Testis (tissue), 3 donors: Measurements from ENCODE around the gene SULT2B1. TPM values are rescaled to one million over a fixed set of nuclear protein-coding genes. Genes with fewer than 3 reads are reported as not detected.
"Not testable (repeated sequence)": the region's sequence is repeated elsewhere in the genome, so short reads cannot be mapped to it uniquely, and the experiment has no call there.

Experiments
- DNase-seq: peaks from one replicate; pipeline ENCODE4 v3.0.0-alpha.2; 2019
- H3K27ac ChIP-seq, 2 donors: fragments of 200-600 bp; sonication (generic); one replicate each; pipeline ENCODE4 v1.5.1; 2019
- H3K27me3 ChIP-seq: fragments of 200-600 bp; sonication (generic); one replicate; pipeline ENCODE4 v1.5.1; 2019
- H3K36me3 ChIP-seq: fragments of 200-600 bp; sonication (generic); one replicate; pipeline ENCODE4 v1.5.1; 2017; ENCODE audit warnings: low read depth; ENCODE audit errors: missing control alignments
- H3K4me1 ChIP-seq: fragments of 200-600 bp; sonication (generic); one replicate; pipeline ENCODE4 v1.5.1; 2019
- H3K4me3 ChIP-seq, 2 donors: fragments of 200-600 bp; sonication (generic); one replicate each; pipeline ENCODE4 v1.5.1; 2017 to 2019
- H3K9me3 ChIP-seq: fragments of 200-600 bp; sonication (generic); one replicate; pipeline ENCODE4 v1.5.1; 2017
- CTCF ChIP-seq, 3 experiments: fragments of 450-650 bp in 2 of 3; fragments of 200-600 bp in 1 of 3; sonication (generic) in 1 of 3; IDR thresholded peaks; one replicate each; pipeline ENCODE4 v1.5.1; 2016 to 2019; ENCODE audit warnings: antibody characterized with exemption in 3 of 3, mild to moderate bottlenecking in 2 of 3, moderate library complexity in 1 of 3
- POLR2A ChIP-seq: fragments of 450-650 bp; IDR thresholded peaks from one replicate; pipeline ENCODE4 v1.6.1; 2017; ENCODE audit warnings: antibody characterized with exemption, mild to moderate bottlenecking, moderate library complexity
- WGBS, 2 donors: methylation state at CpG; one replicate each; pipeline ENCODE4 v1.1.5; 2018; 5-methylcytosine and 5-hydroxymethylcytosine counted together
- intact Hi-C: fragments of 100-400 bp; cut with DNase I; formaldehyde crosslinking; loops from one replicate; pipeline ENCODE4 v1.15.1; 2023; ENCODE audit warnings: low total_unique reads
- polyA plus RNA-seq: library from polyadenylated mRNA; stranded (reverse); fragments of 350-450 nt; fragmentation: Illumina TruSeq; extraction: RNeasy Lipid Tissue Mini Kit (QIAGEN cat#74804); gene quantifications from one replicate; pipeline ENCODE4 v1.2.3, GENCODE V29; 2014; ENCODE audit warnings: low read depth, low replicate concordance; ENCODE audit not compliant: insufficient read depth
- total RNA-seq, 2 donors: library from RNA; depleted of rRNA; stranded (reverse); fragments of >200 nt; gene quantifications; one replicate each; pipeline ENCODE4 v1.2.3, GENCODE V29; 2016

The SULT2B1 gene
- total and polyA plus RNA-seq, 3 donors from 2014 or later: 1.0 to 1.4 (median 1.1) TPM

GRCh38 chr19:48516536-48516935 lies 35.4 kb upstream of the SULT2B1 start:
- Histone ChIP-seq H3K4me3 (no peak overlapping the region), H3K9me3 (no peaks in the 10 kb centered on the region), H3K27me3 (no peaks in the 10 kb centered on the region), H3K36me3 (no peaks in the 10 kb centered on the region), H3K4me1 (peaks cover 8% of the 10 kb centered on the region), H3K27ac (no peak overlapping the region)
- WGBS, 2 donors: 73 to 84% methylated on average over 8 of the region's 8 CpGs
- TF ChIP-seq CTCF (IDR thresholded peaks at IDR 0.05): no peak
- no peak for DNase-seq
- intact Hi-C loops: no loop called here

- whole genome bisulfite sequencing, 2 donors: 87 to 97% methylated on average over 3 of the region's 3 CpGs
- TF ChIP-seq POLR2A (no peak), CTCF (IDR thresholded peaks at IDR 0.05) (no peak)
- intact Hi-C loops: no loop called here
These were observed 33.8 kb upstream of the SULT2B1 start for GRCh38 chr19:48518207-48518606.

GRCh38 chr19:48519426-48519825 lies 32.5 kb upstream of the SULT2B1 start:
- 89 to 94% methylated on average over 4 of the region's 4 CpGs for WGBS, 2 donors
- H3K4me3 ChIP-seq, H3K27ac ChIP-seq, DNase-seq, H3K27me3 ChIP-seq, H3K9me3 ChIP-seq, intact Hi-C loops, H3K4me1 ChIP-seq, H3K36me3 ChIP-seq: not testable (repeated sequence)

More at GRCh38 chr19:48518207-48518606, 33.8 kb upstream of the SULT2B1 start:
- no peaks in the 10 kb centered on the region for H3K9me3 ChIP-seq
- H3K36me3 ChIP-seq: no peaks in the 10 kb centered on the region
- H3K4me3 ChIP-seq: no peak overlapping the region
- peaks cover 8% of the 10 kb centered on the region for H3K4me1 ChIP-seq
- no peak for DNase-seq
- H3K27me3 ChIP-seq: no peaks in the 10 kb centered on the region
- no peak overlapping the region for H3K27ac ChIP-seq

- intact Hi-C loops: no loop called here
- no peak for DNase-seq
- no peak for TF ChIP-seq POLR2A
- WGBS, 2 donors: 53 to 64% methylated on average over 4 of the region's 4 CpGs
- H3K27me3 ChIP-seq: no peaks in the 10 kb centered on the region
- no peak overlapping the region for H3K27ac ChIP-seq
- no peak overlapping the region for H3K4me3 ChIP-seq
- no peaks in the 10 kb centered on the region for H3K36me3 ChIP-seq
- no peaks in the 10 kb centered on the region for H3K9me3 ChIP-seq
- H3K4me1 ChIP-seq: no peaks in the 10 kb centered on the region
These were observed 31.8 kb upstream of the SULT2B1 start for GRCh38 chr19:48520134-48520533.

GRCh38 chr19:48524221-48524620 lies 27.8 kb upstream of the SULT2B1 start:
- Histone ChIP-seq H3K9me3 (no peaks in the 10 kb centered on the region), H3K4me3 (no peak overlapping the region), H3K4me1 (no peaks in the 10 kb centered on the region), H3K27ac (no peak overlapping the region), H3K27me3 (no peaks in the 10 kb centered on the region), H3K36me3 (no peaks in the 10 kb centered on the region)
- 88 to 95% methylated on average over 2 of the region's 2 CpGs for WGBS, 2 donors
- no peak for DNase-seq
- TF ChIP-seq CTCF (IDR thresholded peaks at IDR 0.05) (no peak), POLR2A (no peak)
- intact Hi-C loops: no loop called here

- no peaks in the 10 kb centered on the region for H3K9me3 ChIP-seq
- no peak overlapping the region for H3K4me3 ChIP-seq
- DNase-seq: no peak
- no peak overlapping the region for H3K27ac ChIP-seq
- no peak for TF ChIP-seq POLR2A
- TF ChIP-seq CTCF (IDR thresholded peaks at IDR 0.05): no peak
- intact Hi-C loops: no loop called here
- H3K36me3 ChIP-seq: no peaks in the 10 kb centered on the region
- 86 to 98% methylated on average over 5 of the region's 5 CpGs for WGBS, 2 donors
- H3K4me1 ChIP-seq: no peaks in the 10 kb centered on the region
- H3K27me3 ChIP-seq: no peaks in the 10 kb centered on the region
These were observed 27.2 kb upstream of the SULT2B1 start for GRCh38 chr19:48524732-48525131.
